Immature natural killer cell (primary cell): ENCODE results near the gene TEAD2. TPM values are rescaled to one million over a fixed set of nuclear protein-coding genes. Genes with fewer than 3 reads are reported as not detected.
A peak's percentile ranks its signal among the peaks of the same experiment; 100 is the strongest.
"Not testable (repeated sequence)": the region's sequence is repeated elsewhere in the genome, so short reads cannot be mapped to it uniquely, and the experiment has no call there.

Experiments used
- DNase-seq, 3 donors: peaks; one replicate each; pipeline ENCODE4 v3.0.0; 2022; ENCODE audit warnings: mixed read lengths in 1 of 3
- H3K27ac Mint-ChIP-seq, 6 donors: one replicate each; pipeline ENCODE4 v1.8.0; 2020; ENCODE audit warnings: mixed read lengths in 6 of 6, mild to moderate bottlenecking in 5 of 6, inconsistent platforms in 4 of 6, moderate library complexity in 3 of 6
- H3K27me3 Mint-ChIP-seq, 3 donors: one replicate each; pipeline ENCODE4 v1.8.0; 2020 to 2021; ENCODE audit warnings: low read depth in 3 of 3, mild to moderate bottlenecking in 3 of 3, mixed read lengths in 3 of 3, moderate library complexity in 3 of 3, inconsistent platforms in 1 of 3
- H3K36me3 Mint-ChIP-seq, 3 donors: one replicate each; pipeline ENCODE4 v1.8.0; 2020; ENCODE audit warnings: mixed read lengths in 3 of 3, inconsistent platforms in 2 of 3, mild to moderate bottlenecking in 2 of 3
- H3K4me1 Mint-ChIP-seq, 2 donors: one replicate each; pipeline ENCODE4 v1.8.0; 2020; ENCODE audit warnings: inconsistent platforms in 2 of 2, mild to moderate bottlenecking in 2 of 2, mixed read lengths in 2 of 2, moderate library complexity in 1 of 2
- H3K4me3 Mint-ChIP-seq, 5 donors: one replicate each; pipeline ENCODE4 v1.8.0; 2020; ENCODE audit warnings: mild to moderate bottlenecking in 5 of 5, mixed read lengths in 5 of 5, inconsistent platforms in 3 of 5, moderate library complexity in 3 of 5
- H3K9me3 Mint-ChIP-seq, 6 donors: one replicate each; pipeline ENCODE4 v1.8.0; 2020; ENCODE audit warnings: mild to moderate bottlenecking in 6 of 6, mixed read lengths in 6 of 6, inconsistent platforms in 4 of 6, moderate library complexity in 3 of 6
- polyA plus RNA-seq, 3 donors: library from polyadenylated mRNA; unstranded; fragments of 300-500 nt; fragmentation: Illumina TruSeq; gene quantifications; one replicate each; pipeline ENCODE4 v1.2.3, GENCODE V29; 2021

TEAD2 gene
- polyA plus RNA-seq, 3 donors from 2014 or later: not detected

- H3K9me3 Mint-ChIP-seq: peaks cover 0 to 16% (median 3%) of the 10 kb centered on the region in 6 donors
- not testable (repeated sequence) for H3K36me3 Mint-ChIP-seq, H3K27ac Mint-ChIP-seq, H3K4me1 Mint-ChIP-seq, DNase-seq, H3K27me3 Mint-ChIP-seq, H3K4me3 Mint-ChIP-seq
These were observed 11.0 kb upstream of the TEAD2 start for GRCh38 chr19:49373174-49373573.

GRCh38 chr19:49371184-49371583 is 9.0 kb upstream of the TEAD2 start:
- Mint-ChIP-seq H3K4me1 (no peaks in the 10 kb centered on the region), H3K36me3 (no peaks in the 10 kb centered on the region), H3K27me3 (peaks cover 2 to 3% (median 2%) of the 10 kb centered on the region in 3 donors), H3K27ac (no peak overlapping the region), H3K4me3 (no peak overlapping the region), H3K9me3 (peaks cover 0 to 16% (median 3%) of the 10 kb centered on the region in 6 donors)
- no peak for DNase-seq

GRCh38 chr19:49368711-49369358 is 6.6 kb upstream of the TEAD2 start:
- Mint-ChIP-seq H3K36me3 (no peaks in the 10 kb centered on the region), H3K9me3 (peaks cover 0 to 16% (median 3%) of the 10 kb centered on the region in 6 donors), H3K4me1 (peaks cover 0 to 4% of the 10 kb centered on the region in 2 donors), H3K4me3 (no peak overlapping the region), H3K27me3 (peaks cover 2 to 9% (median 7%) of the 10 kb centered on the region in 3 donors), H3K27ac (no peak overlapping the region)
- no peak for DNase-seq

GRCh38 chr19:49366110-49366509 is 3.9 kb upstream of the TEAD2 start:
- Mint-ChIP-seq H3K9me3 (peaks cover 0 to 16% (median 3%) of the 10 kb centered on the region in 6 donors), H3K4me1 (peaks cover 3 to 11% of the 10 kb centered on the region in 2 donors), H3K4me3 (no peak overlapping the region), H3K27me3 (peaks cover 4 to 9% (median 8%) of the 10 kb centered on the region in 3 donors), H3K27ac (no peak overlapping the region), H3K36me3 (no peaks in the 10 kb centered on the region)
- no peak for DNase-seq

GRCh38 chr19:49364083-49364737 is 2.0 kb upstream of the TEAD2 start:
- Mint-ChIP-seq H3K36me3 (no peaks in the 10 kb centered on the region), H3K4me3 (no peak overlapping the region), H3K4me1 (peaks cover 6 to 11% of the 10 kb centered on the region in 2 donors), H3K9me3 (peaks cover 0 to 6% (median 3%) of the 10 kb centered on the region in 6 donors), H3K27me3 (peaks cover 2 to 15% (median 12%) of the 10 kb centered on the region in 3 donors), H3K27ac (no peak overlapping the region)
- no peak for DNase-seq

GRCh38 chr19:49363268-49364082 is 1.3 kb upstream of the TEAD2 start, which contains the start of gene DKKL1:
DKKL1 (plus strand) TSS chr19:49363877; CDS start chr19:49363999, 122 bp downstream.
- Mint-ChIP-seq H3K36me3 (no peaks in the 10 kb centered on the region), H3K27ac (no peak within 1 kb of the TSS), H3K4me3 (no peak within 1 kb of the TSS), H3K9me3 (no peaks in the 10 kb centered on the region), H3K27me3 (peaks cover 2 to 16% (median 15%) of the 10 kb centered on the region in 3 donors), H3K4me1 (peaks cover 6 to 11% of the 10 kb centered on the region in 2 donors)
- DNase-seq: peak; percentile 56 to 65 (median 60)

GRCh38 chr19:49362929-49363267 is 682 bp upstream of the TEAD2 start:
- no peak overlapping the region for H3K27ac Mint-ChIP-seq
- peak in 1 of 3 donors; percentile 20 for DNase-seq
- no peak overlapping the region for H3K4me3 Mint-ChIP-seq
- H3K36me3 Mint-ChIP-seq: no peaks in the 10 kb centered on the region
- peaks cover 6 to 11% of the 10 kb centered on the region in 2 donors for H3K4me1 Mint-ChIP-seq
- H3K9me3 Mint-ChIP-seq: no peaks in the 10 kb centered on the region
- peaks cover 5 to 16% (median 15%) of the 10 kb centered on the region in 3 donors for H3K27me3 Mint-ChIP-seq

GRCh38 chr19:49361438-49362047 is 673 bp downstream of the TEAD2 start:
- Mint-ChIP-seq H3K27ac (no peak overlapping the region), H3K27me3 (peaks cover 11 to 21% (median 12%) of the 10 kb centered on the region in 3 donors), H3K4me3 (peak overlapping the region; percentile 12 to 60 (median 44)), H3K36me3 (no peaks in the 10 kb centered on the region), H3K9me3 (no peaks in the 10 kb centered on the region), H3K4me1 (peaks cover 6 to 11% of the 10 kb centered on the region in 2 donors)
- no peak for DNase-seq

GRCh38 chr19:49359851-49360820 is 2.1 kb downstream of the TEAD2 start:
- Mint-ChIP-seq H3K36me3 (no peaks in the 10 kb centered on the region), H3K4me1 (peaks cover 6 to 10% of the 10 kb centered on the region in 2 donors), H3K4me3 (peak overlapping the region in 1 of 5 donors; percentile 3)

GRCh38 chr19:49357186-49357585 is 5.0 kb downstream of the TEAD2 start:
- Mint-ChIP-seq H3K27ac (no peak overlapping the region), H3K9me3 (no peaks in the 10 kb centered on the region), H3K4me1 (peaks cover 6 to 8% of the 10 kb centered on the region in 2 donors), H3K27me3 (peaks cover 10 to 22% (median 13%) of the 10 kb centered on the region in 3 donors), H3K4me3 (no peak overlapping the region), H3K36me3 (no peaks in the 10 kb centered on the region)
- no peak for DNase-seq

More at GRCh38 chr19:49359851-49360820, 2.1 kb downstream of the TEAD2 start:
- Mint-ChIP-seq H3K27me3 (peaks cover 11 to 17% (median 12%) of the 10 kb centered on the region in 3 donors), H3K27ac (no peak overlapping the region), H3K9me3 (no peaks in the 10 kb centered on the region)
- DNase-seq: no peak

GRCh38 chr19:49356382-49356781 is 5.8 kb downstream of the TEAD2 start:
- H3K36me3 Mint-ChIP-seq: no peaks in the 10 kb centered on the region
- H3K4me3 Mint-ChIP-seq: no peak overlapping the region
- H3K4me1 Mint-ChIP-seq: peaks cover 2 to 5% of the 10 kb centered on the region in 2 donors
- H3K27ac Mint-ChIP-seq: no peak overlapping the region
- DNase-seq: no peak
- peaks cover 10 to 24% (median 11%) of the 10 kb centered on the region in 3 donors for H3K27me3 Mint-ChIP-seq
- no peaks in the 10 kb centered on the region for H3K9me3 Mint-ChIP-seq

GRCh38 chr19:49355909-49356353 is 6.3 kb downstream of the TEAD2 start:
- H3K27me3 Mint-ChIP-seq: peaks cover 10 to 21% (median 11%) of the 10 kb centered on the region in 3 donors
- H3K27ac Mint-ChIP-seq: peak overlapping the region in 1 of 6 donors; percentile 53
- H3K4me1 Mint-ChIP-seq: peaks cover 0 to under 1% of the 10 kb centered on the region in 2 donors
- no peaks in the 10 kb centered on the region for H3K9me3 Mint-ChIP-seq
- no peak for DNase-seq
- H3K4me3 Mint-ChIP-seq: no peak overlapping the region
- H3K36me3 Mint-ChIP-seq: no peaks in the 10 kb centered on the region
